AG04450 (cell line): ENCODE results near the gene CPNE4. TPM values are rescaled to one million over a fixed set of nuclear protein-coding genes. Genes with fewer than 3 reads are reported as not detected.

Experiments used
- CTCF ChIA-PET: fragments of 300-600, 350-600 bp; formaldehyde crosslinking; extraction: SDS; loops from one replicate; lab custom pipeline; 2022; ENCODE audit warnings: antibody characterized with exemption, inconsistent platforms; lab: Charles Lee
- POLR2A ChIA-PET: fragments of 350-600 bp; formaldehyde crosslinking; extraction: SDS; loops from one replicate; lab custom pipeline; 2021; ENCODE audit warnings: antibody characterized with exemption, inconsistent platforms; lab: Yijun Ruan, JAX
- DNase-seq: peaks from one replicate; pipeline ENCODE4 v3.0.0-alpha.2; 2011; ENCODE audit warnings: low read depth, low spot score
- H3K27ac ChIP-seq: one replicate; pipeline ENCODE4 v1.5.1; 2012; ENCODE audit warnings: low read depth, low read length, control low read depth
- H3K27me3 ChIP-seq: one replicate; pipeline ENCODE4 v1.6.0; 2012; ENCODE audit warnings: low read length; ENCODE audit not compliant: control insufficient read depth, insufficient read depth
- H3K4me3 ChIP-seq: 2 replicates; pipeline ENCODE4 v1.5.1; 2011; ENCODE audit warnings: mild to moderate bottlenecking, low read depth, low read length, control low read depth
- H3K9me3 ChIP-seq: 2 replicates; pipeline ENCODE4 v1.5.1; 2012; ENCODE audit warnings: low read length; ENCODE audit not compliant: control insufficient read depth, insufficient read depth
- polyA minus RNA-seq: library from RNA; depleted of rRNA, polyadenylated mRNA; stranded (reverse); fragments of >200 nt; gene quantifications from 2 replicates; pipeline ENCODE4 v1.2.3, GENCODE V29; 2011; rRNA and poly(A)+ RNA removed
- polyA plus RNA-seq: library from polyadenylated mRNA; depleted of rRNA; stranded (reverse); fragments of >200 nt; gene quantifications from 2 replicates; pipeline ENCODE4 v1.2.3, GENCODE V29; 2011; rRNA removed
- TF ChIP-seq, protein P1 (sequence below): IDR thresholded peaks from 2 replicates; pipeline ENCODE4 v1.5.1; 2011; ENCODE audit warnings: low read depth, low read length, control low read depth, inconsistent platforms

CPNE4 gene
- polyA plus RNA-seq (0.25 TPM in 1 of 2 replicates, not detected in the other), polyA minus RNA-seq (not detected in 2 replicates)

DNA sequence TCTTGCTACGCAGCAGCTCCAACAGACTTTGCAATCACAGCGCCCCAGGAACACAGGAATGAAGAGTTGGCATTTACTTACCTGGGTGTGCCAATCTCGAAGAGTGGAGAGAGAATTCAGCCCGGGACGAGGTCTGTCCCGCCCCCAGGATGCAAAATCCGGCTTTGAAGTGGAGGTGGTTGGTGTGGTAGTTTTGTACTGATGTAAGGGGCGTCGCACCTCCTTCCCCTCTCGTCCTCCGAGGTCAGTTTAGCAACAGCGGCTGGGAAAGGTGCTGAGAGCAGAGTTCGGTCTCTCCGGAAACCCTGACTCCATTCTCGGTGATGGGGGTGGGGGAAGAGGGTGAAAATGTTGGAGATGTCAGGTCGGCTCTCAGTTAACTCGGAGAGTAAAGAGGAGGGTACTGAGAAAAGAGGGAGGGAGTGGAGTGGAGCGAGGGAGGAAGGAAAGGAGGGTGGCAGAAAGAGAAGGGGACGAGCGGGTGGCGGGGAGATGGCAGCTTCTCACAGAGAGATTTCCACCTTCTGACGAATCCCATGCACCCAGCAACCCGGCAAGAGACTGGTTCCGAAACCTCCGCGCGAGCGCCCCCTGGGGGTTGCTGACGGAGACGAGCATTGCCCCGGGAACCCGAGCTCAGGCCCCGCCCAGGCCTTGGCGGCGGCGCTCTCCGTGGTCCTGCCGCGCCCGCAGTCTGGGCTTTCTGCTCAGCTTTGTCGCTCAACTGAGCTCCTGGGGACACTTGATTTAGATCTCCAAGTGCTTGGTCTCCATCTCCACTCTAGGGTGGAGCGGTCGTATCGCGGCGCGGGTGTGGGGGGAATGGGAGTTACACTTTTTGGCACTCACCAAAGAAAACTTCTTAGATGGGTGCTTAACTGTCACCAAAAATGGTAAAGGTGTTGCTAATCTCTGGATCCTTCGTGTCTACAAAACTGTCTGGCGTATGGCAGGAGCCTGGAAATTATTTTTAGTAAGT, at the start of gene CPNE4:
Gene CPNE4 (minus strand): TSS at position 529 of the 979 bp plus-strand sequence.
- peak within 1 kb of the TSS; percentile 38; the same call in 1 of the 2 replicates for H3K4me3 ChIP-seq
- CTCF ChIA-PET, result interaction anchor here (0.6 to 8.6 kb wide), 42 partner anchors 8 to 1001 kb away, joined by 3 to 337 read pairs (median 3); no protein-coding TSS in a partner anchor
- peaks cover 19% of the 10 kb centered on the region for H3K27me3 ChIP-seq
- TF ChIP-seq, protein P1, sequence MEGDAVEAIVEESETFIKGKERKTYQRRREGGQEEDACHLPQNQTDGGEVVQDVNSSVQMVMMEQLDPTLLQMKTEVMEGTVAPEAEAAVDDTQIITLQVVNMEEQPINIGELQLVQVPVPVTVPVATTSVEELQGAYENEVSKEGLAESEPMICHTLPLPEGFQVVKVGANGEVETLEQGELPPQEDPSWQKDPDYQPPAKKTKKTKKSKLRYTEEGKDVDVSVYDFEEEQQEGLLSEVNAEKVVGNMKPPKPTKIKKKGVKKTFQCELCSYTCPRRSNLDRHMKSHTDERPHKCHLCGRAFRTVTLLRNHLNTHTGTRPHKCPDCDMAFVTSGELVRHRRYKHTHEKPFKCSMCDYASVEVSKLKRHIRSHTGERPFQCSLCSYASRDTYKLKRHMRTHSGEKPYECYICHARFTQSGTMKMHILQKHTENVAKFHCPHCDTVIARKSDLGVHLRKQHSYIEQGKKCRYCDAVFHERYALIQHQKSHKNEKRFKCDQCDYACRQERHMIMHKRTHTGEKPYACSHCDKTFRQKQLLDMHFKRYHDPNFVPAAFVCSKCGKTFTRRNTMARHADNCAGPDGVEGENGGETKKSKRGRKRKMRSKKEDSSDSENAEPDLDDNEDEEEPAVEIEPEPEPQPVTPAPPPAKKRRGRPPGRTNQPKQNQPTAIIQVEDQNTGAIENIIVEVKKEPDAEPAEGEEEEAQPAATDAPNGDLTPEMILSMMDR, result peak; percentile 85
- DNase-seq, result peak; percentile 21
- no peak within 1 kb of the TSS for H3K27ac ChIP-seq
- POLR2A ChIA-PET, result no interaction called here
- no peaks in the 10 kb centered on the region; the same call in 1 of the 2 replicates for H3K9me3 ChIP-seq

DNA sequence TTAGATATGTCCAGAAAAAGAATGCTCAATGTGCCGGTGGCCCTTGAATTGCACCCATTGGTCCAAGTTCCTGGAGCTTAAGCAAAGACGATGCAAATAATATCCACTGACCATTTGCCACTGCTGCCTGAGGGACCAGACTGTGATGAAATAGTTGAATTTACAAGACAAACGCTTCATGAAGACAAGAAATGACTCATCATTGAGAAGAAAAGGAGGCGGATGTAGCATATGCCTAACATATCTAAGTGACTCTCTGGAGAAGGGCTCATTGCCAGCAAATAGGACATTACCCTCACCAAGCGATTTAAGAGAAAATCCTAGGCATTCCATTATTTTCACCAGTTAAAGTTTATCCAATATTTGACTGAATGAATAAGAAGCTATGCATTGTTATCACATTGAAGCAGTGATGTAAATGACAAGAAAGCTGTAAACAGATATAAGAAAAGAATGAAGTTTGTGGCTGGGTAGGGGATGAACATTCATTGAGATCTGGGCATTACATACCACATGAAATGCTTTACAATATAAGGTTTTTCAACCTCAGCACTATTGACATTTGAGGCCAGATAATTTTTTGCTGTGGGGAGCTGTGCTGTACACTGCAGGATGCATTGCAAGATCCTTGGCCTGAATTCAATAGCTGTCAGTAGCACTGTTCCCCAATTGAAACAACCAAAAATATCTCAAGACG, 48.9 kb upstream of the CPNE4 start:
- Histone ChIP-seq H3K4me3 (no peak overlapping the region), H3K27ac (no peak overlapping the region), H3K27me3 (no peaks in the 10 kb centered on the region), H3K9me3 (no peaks in the 10 kb centered on the region)
- TF ChIP-seq, protein P1, result no peak
- DNase-seq, result no peak
- CTCF ChIA-PET, result no interaction called here
- POLR2A ChIA-PET, result interaction anchor here (1.1 kb wide), 1 partner anchor 52 kb away, joined by 3 read pairs; no protein-coding TSS in a partner anchor

DNA sequence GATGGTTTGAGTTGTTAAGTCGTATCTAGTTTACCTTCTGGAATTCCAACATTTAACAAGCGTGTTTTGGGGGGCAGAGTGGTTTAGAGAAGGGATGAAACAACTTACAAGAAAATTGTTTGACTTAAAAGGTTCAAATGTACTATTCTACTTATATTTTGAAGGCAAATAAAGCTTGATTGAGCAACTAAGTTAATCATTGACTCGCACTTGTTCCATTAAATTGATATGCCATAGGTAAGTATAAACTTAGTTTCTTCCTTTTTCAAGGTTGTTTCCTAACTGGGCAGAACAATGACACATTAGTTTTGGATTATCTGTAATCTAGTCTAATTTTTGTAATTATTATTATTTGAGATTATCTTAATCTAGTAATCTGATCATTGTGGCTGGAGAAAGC, 48.3 kb upstream of the CPNE4 start:
- POLR2A ChIA-PET, result no interaction called here
- Histone ChIP-seq H3K27ac (no peak overlapping the region), H3K27me3 (no peaks in the 10 kb centered on the region), H3K9me3 (no peaks in the 10 kb centered on the region), H3K4me3 (no peak overlapping the region)
- no peak for DNase-seq
- TF ChIP-seq, protein P1, result no peak
- CTCF ChIA-PET, result no interaction called here

DNA sequence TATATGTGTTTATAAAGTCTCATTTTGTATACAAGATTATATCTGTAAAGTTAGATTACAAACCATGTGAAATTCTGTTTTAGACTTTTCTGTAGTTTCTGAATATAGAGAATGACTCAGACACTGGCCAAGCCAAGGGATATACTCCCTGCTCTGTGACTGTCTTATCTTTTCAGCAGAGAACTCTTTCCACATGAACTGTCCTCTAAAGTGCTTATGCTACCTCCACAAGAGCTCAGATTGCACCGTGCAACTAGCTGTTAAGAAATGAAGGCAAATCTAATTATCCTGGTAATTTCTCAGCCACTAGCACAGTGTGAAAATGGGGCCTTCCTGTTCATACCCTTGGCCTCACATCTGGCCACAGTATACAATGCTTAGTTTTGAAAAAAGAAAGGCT, 44.3 kb upstream of the CPNE4 start:
- POLR2A ChIA-PET, result no interaction called here
- H3K9me3 ChIP-seq, result no peaks in the 10 kb centered on the region
- H3K27me3 ChIP-seq, result no peaks in the 10 kb centered on the region
- TF ChIP-seq, protein P1, result no peak
- no peak overlapping the region for H3K27ac ChIP-seq
- CTCF ChIA-PET, result interaction anchor here (1.1 kb wide), 1 partner anchor 42 kb away, joined by 4 read pairs; no protein-coding TSS in a partner anchor
- H3K4me3 ChIP-seq, result no peak overlapping the region
- DNase-seq, result no peak
